Lower leg skin (tissue), 4 donors: ENCODE results near the gene ATF7IP2. TPM values are rescaled to one million over a fixed set of nuclear protein-coding genes. Genes with fewer than 3 reads are reported as not detected.
"Not testable (repeated sequence)": the region's sequence is repeated elsewhere in the genome, so short reads cannot be mapped to it uniquely, and the experiment has no call there.

Source experiments
- DNase-seq, 2 donors: peaks; one replicate each; pipeline ENCODE4 v3.0.0-alpha.2; 2019; ENCODE audit warnings: low spot score in 2 of 2
- H3K4me3 ChIP-seq: fragments of 200-600 bp; sonication (generic); 2 replicates; pipeline ENCODE4 v1.5.1; 2017; ENCODE audit warnings: mild to moderate bottlenecking, low read depth; ENCODE audit not compliant: poor library complexity, severe bottlenecking
- POLR2A ChIP-seq, 2 donors: fragments of 450-650 bp; IDR thresholded peaks; one replicate each; pipeline ENCODE4 v1.6.1; 2016 to 2017; ENCODE audit warnings: antibody characterized with exemption in 2 of 2, mild to moderate bottlenecking in 1 of 2, moderate library complexity in 1 of 2
- WGBS, 2 donors: methylation state at CpG; one replicate each; pipeline ENCODE4 v1.1.5; 2018; 5-methylcytosine and 5-hydroxymethylcytosine counted together
- intact Hi-C: fragments of 100-400 bp; cut with DNase I; formaldehyde crosslinking; loops from one replicate; pipeline ENCODE4 v1.15.0; 2023; ENCODE audit warnings: low total_unique reads
- total RNA-seq, 4 donors: library from RNA; depleted of rRNA; stranded (reverse); fragments of >200 nt; gene quantifications; one replicate each; pipeline ENCODE4 v1.1.0, GENCODE V29; 2016
- TF ChIP-seq, protein P1 (sequence below), 3 donors: fragments of 450-650 bp; IDR thresholded peaks; one replicate each; pipeline ENCODE4 v1.5.1; 2016; ENCODE audit warnings: antibody characterized with exemption in 3 of 3, mild to moderate bottlenecking in 3 of 3, moderate library complexity in 2 of 3

Gene ATF7IP2
- total RNA-seq, 4 donors from 2014 or later: 2.4 to 7.3 (median 3.4) TPM

DNA sequence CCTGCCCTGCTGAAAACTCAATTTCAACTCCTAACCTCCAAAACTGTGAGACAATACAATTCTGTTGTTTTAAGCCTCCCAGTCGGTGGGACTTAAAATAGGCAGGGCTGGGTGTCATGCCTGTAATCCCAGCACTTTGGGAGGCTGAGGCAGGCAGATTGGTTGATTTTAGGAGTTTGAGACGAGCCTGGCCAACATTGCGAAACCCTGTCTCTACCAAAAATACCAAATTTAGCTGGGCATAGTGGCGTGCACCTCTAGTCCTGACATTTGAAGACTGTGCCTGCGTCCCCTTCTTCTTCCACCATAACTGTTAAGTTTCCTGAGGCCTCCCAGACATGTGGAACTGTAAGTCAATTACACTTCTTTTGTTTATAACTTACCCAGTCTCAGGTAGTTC, 36.0 kb upstream of the ATF7IP2 start:
- 82 to 85% methylated on average over 5 of the region's 5 CpGs for WGBS, 2 donors
- DNase-seq: no peak
- no peak for TF ChIP-seq POLR2A (IDR thresholded peaks at IDR 0.05)
- TF ChIP-seq, protein P1, sequence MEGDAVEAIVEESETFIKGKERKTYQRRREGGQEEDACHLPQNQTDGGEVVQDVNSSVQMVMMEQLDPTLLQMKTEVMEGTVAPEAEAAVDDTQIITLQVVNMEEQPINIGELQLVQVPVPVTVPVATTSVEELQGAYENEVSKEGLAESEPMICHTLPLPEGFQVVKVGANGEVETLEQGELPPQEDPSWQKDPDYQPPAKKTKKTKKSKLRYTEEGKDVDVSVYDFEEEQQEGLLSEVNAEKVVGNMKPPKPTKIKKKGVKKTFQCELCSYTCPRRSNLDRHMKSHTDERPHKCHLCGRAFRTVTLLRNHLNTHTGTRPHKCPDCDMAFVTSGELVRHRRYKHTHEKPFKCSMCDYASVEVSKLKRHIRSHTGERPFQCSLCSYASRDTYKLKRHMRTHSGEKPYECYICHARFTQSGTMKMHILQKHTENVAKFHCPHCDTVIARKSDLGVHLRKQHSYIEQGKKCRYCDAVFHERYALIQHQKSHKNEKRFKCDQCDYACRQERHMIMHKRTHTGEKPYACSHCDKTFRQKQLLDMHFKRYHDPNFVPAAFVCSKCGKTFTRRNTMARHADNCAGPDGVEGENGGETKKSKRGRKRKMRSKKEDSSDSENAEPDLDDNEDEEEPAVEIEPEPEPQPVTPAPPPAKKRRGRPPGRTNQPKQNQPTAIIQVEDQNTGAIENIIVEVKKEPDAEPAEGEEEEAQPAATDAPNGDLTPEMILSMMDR (IDR thresholded peaks at IDR 0.05): no peak
- H3K4me3 ChIP-seq: no peak overlapping the region
- intact Hi-C loops: no loop called here

DNA sequence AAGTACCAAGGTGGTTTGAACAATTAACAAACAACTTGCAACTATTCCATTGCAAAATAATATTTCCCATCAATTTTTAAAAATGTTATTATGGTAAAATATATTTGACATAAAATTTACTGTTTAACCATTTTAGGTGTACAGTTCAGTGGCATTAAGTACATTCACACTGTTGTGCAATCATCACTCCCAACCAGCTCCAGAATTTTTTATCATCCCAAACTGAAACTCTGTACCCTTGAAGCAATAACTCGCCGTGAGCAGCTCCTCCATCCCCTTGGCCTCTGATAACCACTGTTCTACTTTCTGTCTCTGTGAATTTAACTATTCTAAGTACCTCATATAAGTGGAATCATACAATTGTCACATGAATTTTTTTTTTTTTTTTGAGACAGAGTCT, 33.6 kb upstream of the ATF7IP2 start:
- intact Hi-C loops: no loop called here
- H3K4me3 ChIP-seq: no peak overlapping the region
- no peak for TF ChIP-seq POLR2A (IDR thresholded peaks at IDR 0.05)
- TF ChIP-seq, protein P1 (IDR thresholded peaks at IDR 0.05): no peak
- no peak for DNase-seq
- 81 to 84% methylated on average over 2 of the region's 2 CpGs for WGBS, 2 donors

DNA sequence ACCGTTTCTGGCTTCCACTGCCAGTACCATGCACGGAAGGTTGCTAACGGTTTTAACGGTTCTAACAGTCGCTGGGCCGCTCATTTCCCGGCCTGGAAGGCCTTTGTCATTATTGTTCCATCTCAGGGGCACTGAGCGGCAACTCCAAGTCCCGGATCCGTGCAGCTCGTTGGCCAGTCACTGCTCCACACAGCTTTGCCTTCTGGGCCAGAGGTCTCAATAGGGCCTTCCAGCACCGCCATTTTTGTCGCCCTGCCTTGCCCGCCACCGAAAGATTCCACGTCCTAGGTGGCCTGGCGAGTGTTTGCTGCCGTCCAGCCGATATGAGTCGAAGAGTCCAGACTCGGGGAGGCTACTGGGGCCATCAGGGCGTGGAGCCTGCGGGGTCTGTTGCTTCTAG, 30.3 kb upstream of the ATF7IP2 start:
- DNase-seq: no peak
- intact Hi-C loops: no loop called here
- WGBS, 2 donors: 96 to 98% methylated on average over 23 of the region's 23 CpGs
- TF ChIP-seq, protein P1 (IDR thresholded peaks at IDR 0.05): no peak
- TF ChIP-seq POLR2A (IDR thresholded peaks at IDR 0.05): no peak
- no peak overlapping the region for H3K4me3 ChIP-seq

DNA sequence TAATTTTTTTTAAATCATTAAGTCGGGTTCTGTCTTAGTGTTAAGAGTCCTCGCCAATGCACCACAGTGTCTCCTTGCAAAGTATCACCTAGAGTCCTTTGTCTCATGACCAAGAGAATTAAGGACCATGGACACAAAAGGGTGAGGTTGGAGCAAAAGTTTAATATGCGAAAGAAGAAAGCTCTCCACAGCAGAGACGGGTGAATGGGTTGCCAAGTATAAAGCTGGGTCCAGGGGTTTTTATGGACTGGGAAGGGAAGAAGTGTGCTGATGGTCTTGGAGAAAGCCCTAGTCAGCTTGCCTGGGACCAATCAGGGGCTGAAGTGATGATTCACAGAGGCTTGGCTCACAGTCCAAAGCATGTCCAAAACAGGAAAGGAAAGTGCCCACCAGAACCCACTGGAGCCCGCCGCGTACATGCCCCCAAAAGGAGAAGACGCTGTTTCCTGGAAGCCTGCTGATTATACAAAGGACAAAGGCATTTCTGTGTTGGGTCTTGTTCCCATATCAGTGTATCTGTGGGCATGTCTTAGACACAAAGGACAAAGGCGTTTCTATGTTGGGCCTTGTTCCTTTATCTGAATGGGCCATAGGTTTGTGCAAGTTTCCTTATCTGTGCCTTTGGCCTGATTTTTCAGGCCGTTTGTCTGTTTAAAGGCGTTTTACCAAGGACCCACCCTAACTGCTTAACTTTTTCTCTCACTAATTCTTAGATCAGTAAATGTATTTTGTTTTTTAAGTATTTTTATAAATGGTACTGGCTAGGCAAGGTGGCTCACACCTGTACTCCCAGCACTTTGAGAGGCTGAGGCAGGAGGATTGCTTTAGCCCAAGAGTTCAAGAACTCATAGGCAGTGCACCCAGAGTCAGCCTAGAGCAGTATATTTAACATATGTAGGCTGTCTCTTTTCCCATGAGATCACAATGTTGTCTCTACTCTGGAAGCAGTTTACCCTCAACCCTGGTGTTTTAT, 28.7 kb upstream of the ATF7IP2 start:
- peak in 1 of 2 donors; percentile 31 for DNase-seq
- no peak for TF ChIP-seq POLR2A (IDR thresholded peaks at IDR 0.05)
- TF ChIP-seq, protein P1 (IDR thresholded peaks at IDR 0.05): no peak
- WGBS, 2 donors: 79 to 87% methylated on average over 11 of the region's 11 CpGs

DNA sequence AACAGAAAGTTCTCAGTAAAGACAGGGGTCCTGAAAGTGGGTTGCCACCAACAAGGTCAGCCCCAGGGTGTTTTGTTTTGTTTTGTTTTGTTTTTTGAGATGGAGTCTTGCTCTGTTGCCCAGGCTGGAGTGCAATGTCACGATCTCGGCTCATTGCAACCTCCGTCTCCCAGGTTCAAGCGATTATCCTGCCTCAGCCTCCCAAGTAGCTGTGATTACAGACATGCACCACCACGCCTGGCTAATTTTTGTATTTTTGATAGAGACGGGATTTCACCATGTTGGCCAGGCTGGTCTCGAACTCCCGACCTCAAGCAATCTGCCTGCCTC, 24.1 kb upstream of the ATF7IP2 start:
- intact Hi-C loops, H3K4me3 ChIP-seq: not testable (repeated sequence)
- 94 to 96% methylated on average over 8 of the region's 8 CpGs for WGBS, 2 donors
- peak in 1 of 2 donors; percentile 36 for DNase-seq

More for the DNA sequence above, 28.7 kb upstream of the ATF7IP2 start:
- H3K4me3 ChIP-seq: no peak overlapping the region
- intact Hi-C loops: no loop called here

DNA sequence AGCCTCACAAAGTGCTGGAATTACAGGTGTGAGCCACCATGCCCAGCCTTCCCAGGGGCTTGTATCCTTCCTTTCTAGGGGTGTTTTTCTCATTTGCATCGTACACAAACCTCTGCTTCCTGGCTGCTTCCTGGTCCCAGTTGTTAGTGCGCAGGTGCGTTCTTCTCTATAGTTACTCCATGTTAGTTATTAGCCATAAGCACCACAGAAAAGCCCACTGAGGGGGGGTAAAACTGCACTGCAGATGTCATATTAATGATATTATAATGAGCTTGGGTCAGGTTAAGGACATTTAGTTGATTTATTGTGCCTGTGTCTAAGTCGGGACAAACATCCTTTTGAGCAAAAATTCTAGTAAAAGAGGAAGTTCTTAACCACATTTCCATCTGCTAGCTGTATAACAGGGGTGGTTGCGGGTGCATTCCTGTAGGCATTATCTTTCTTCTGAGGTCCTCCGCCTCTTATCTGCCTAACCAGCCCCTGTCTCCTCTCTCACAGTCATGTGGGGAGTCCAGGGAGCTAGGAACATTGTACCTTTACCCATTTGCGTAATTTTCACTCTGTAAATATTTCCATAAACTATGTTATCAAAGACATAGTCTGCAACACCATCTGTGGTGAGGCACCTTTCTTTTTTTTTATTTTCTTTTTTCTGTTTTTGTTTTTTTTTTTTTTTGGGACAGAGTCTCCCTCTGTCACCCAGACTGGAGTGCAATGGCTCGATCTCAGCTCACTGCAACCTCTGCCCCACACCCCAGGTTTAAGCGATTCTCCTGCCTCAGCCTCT, 23.6 kb upstream of the ATF7IP2 start:
- intact Hi-C loops: no loop called here
- TF ChIP-seq, protein P1 (IDR thresholded peaks at IDR 0.05): no peak
- TF ChIP-seq POLR2A (IDR thresholded peaks at IDR 0.05): no peak
- 60 to 62% methylated on average over 9 of the region's 9 CpGs for WGBS, 2 donors
- no peak overlapping the region for H3K4me3 ChIP-seq
- DNase-seq: peak in 1 of 2 donors; percentile 18

DNA sequence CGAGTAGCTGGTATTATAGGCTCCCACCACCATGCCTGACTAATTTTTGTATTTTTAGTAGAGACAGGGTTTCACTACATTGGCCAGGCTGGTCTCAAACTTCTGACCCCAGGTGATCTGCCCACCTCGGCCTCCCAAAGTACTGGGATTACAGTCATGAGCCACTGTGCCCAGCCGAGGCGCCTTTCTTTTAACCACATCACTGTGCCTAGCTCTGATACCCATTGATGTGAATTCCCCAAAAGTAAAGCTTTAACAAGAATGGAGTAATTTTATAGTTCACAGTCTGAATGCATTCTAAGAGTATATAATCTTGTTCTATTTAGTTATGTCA, 23.0 kb upstream of the ATF7IP2 start:
- H3K4me3 ChIP-seq, intact Hi-C loops: not testable (repeated sequence)
- 90 to 91% methylated on average over 4 of the region's 4 CpGs for whole genome bisulfite sequencing, 2 donors
- DNase-seq: peak in 1 of 2 donors; percentile 49

DNA sequence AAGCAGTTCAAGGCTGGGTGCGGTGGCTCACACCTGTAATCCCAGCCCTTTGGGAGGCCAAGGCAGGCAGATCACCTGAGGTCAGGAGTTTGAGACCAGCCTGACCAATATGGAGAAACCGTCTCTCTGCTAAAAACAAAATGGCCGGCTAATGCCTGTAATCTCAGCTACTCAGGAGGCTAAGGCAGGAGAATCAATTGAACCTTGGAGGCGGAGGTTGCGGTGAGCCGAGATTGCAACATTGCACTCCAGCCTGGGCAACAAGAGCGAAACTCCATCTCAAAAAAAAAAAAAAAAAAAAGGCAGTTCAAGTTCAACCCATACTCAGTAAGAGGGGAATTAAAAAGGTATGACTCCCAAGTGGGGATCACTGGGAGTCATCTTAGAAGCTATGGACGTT, 19.2 kb upstream of the ATF7IP2 start:
- H3K4me3 ChIP-seq, intact Hi-C loops, DNase-seq: not testable (repeated sequence)
- 91 to 96% methylated on average over 8 of the region's 8 CpGs for WGBS, 2 donors
